DMS53 treated with DMSO at 0.1 percent for 48 hours (cell line): Measurements from ENCODE around the gene OR4D5.
A peak's percentile ranks its signal among the peaks of the same experiment; 100 is the strongest.

Experiments used
- DNase-seq: peaks from one replicate; lab custom pipeline; 2025; ENCODE audit not compliant: unreplicated experiment; lab: John Stamatoyannopoulos, UW

The OR4D5 gene

DNA sequence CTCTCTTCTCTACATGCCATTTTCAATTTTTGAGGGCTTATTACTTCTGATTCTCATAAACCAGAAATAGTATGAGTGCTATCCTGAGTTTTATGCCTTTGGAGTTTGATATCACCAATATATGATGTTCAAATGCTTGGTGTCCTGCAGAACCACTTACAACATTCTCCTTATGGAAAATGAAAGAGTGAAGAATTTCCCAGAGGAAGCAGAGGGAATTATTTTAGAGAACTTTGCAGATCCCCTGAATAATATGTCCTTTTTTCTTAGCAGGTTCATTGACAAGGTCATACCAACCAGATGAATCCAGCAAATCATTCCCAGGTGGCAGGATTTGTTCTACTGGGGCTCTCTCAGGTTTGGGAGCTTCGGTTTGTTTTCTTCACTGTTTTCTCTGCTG, at the start of gene OR4D5:
OR4D5 (plus strand) TSS at position 301 of the 400 bp plus-strand sequence; CDS start at position 301, 0 bp downstream.
- no peak for DNase-seq

DNA sequence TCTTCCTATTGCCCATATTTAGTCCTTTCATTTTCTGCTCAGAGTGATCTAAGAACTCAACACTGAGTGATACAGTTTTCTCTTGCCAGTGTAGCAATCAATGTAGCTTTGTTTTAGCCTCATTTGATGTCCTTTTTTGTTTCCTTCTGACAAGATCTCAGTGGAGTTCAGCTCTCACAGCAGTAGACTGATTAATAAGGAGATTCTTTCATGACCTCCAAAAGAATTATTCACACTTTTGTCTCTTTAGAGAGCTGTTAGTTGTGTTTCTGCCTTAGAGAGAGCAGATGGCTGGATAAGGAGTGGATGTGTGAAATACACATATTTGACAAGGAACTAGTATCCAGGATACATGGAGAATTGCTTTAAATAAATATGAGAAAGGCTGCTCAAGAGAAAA, 47.4 kb upstream of the OR4D5 start:
- DNase-seq, result no peak

DNA sequence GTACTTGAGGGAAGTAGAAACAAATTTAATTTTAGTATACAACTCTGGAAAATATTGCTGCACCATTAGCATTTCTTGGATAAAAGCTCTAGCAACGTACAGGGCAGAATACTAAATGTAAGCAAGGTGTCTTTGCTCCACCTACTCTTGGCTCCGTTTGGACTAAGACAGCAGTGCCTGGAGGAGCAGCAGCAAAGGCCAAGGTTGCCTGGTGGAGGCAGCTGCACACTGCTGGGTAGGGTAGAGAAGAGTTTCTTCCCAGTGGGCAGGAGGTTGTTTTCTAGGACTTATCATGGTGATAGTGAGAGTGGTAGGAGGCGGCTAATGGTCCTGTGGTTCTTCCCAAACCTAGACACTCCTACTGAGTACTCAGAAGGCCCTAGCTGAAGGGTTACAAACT, 39.6 kb upstream of the OR4D5 start:
- no peak for DNase-seq

DNA sequence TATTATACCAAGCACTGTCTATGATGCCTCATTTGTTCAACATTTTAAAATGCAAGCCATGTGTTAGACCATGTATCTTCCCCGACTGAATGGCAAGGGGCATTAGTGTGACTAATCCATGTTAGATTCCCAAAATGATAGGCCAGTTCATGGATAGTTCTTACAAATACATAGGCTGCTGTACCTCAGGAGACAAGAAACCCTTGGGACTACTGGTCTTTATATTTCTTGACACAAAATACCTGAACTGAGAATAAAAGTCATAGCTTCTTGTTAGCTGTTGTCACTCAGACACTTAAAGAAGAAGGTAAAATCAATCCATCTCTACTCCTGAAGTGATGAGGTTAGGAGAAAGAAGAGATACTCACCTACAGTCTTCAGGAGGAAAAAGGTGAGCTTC, 37.5 kb upstream of the OR4D5 start, which contains the start of gene OR8D4:
OR8D4 (plus strand) TSS at position 301 of the 400 bp plus-strand sequence. CDS start 4,265 bp downstream, outside the sequence.
- no peak for DNase-seq

DNA sequence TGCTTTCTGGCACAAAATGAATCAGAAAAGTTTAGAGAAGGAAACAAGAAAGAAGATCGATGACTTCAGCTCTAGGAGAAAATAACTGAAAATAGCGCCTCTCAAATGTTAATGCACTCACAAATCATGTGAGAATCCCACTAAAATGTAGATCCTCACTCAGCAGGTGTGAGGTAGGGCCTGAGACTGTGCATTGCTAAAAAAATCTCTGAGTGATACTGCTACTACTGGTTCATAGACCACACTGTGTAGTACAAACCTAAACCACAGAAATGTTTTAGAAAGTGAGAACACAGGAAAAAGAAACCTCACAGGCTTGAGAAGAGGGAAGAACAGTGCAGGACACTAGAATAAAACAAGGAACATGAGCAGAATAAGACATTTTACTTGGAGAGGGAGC, 35.5 kb upstream of the OR4D5 start:
- no peak for DNase-seq

DNA sequence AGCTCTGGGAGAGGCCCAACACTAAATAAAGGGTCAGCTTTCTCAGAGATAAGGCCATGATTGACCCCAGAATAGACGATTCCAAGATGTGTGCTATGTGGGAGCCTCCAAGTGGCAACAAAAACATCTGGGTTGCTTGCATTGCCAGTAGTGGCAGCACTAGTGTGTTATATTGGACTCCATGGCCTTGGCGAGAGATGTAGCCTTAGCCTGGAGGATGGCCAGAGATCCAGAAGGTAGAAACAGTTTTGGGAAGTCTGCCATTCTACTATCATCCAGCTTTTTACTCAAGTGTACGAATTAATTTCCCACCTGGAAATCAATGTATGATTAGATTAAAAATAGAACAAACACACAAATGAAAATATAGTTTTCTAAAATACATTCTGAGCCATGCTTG, 34.5 kb upstream of the OR4D5 start:
- DNase-seq, result no peak

DNA sequence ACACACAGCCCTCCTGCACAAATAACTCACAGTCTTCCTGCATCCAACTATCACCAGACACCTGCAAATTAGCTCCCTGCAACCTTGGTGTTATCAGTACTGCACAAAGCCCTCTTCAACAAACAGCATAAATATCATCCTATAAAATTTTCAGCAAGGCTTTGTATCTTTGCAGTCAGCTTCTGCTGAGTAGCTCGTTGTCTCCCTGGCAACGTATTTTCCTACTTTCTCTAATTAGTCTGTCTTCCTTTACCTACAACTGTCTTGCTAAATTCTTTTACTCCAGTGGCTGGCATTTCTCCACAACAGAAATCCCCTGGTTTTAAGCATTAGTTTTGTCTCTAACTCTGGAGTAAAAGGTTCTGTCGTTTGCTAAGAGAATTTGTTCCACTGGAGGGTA, 33.6 kb upstream of the OR4D5 start:
- no peak for DNase-seq

DNA sequence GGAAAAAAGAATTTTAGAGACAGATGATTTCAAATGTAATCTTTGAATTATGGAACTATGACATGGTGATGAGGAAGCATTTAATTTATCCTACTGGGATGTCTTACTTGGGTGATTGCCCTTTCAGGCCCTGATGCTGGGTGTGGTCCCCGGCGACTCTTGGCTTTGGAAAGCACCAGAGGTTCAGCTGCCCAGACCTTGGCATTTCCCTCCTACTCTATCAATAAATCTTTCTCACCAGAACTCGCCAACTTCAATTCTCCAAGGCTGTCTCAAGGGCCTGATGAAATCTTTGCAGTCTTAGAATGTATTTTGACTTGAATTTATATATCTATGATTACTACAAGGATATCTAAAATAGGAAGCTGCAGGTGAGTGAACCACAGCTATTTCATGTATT, 18.5 kb upstream of the OR4D5 start:
- no peak for DNase-seq

DNA sequence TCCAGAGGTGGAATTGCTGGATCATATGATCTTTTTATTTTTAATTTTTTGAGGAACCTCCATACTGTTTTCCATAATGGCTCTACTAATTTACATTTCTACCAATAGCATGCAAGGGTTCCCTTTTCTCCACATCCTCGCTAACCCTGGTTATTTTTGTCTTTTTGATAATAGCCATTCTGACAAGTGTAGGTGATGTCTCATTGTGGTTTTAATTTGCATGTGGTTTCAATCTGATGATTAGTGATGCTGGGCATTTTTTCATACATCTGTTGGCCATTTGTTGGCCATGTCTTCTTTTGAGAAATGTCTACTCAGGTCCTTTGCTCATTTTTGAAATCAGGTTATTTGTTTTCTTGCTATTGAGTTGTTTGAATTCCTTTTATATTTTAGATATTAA, 15.4 kb upstream of the OR4D5 start:
- no peak for DNase-seq

DNA sequence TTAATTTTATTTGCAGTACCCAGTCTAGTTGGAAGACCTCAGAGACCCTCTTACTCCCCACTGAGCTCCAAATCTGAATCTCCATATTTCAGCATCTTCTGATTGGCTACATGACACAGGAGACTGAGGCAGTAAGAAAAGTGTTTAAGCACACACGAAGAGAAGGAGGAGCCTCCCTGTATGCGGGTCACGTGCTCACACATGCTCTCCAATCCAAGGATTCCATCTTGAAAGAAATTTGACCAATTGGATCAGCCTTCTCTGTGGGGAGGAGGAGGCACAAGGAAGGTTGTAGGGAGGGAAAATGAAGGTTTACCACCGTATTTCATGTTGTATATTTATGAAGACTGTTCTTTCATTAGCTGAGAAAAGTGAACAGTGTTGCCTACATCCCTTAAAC, 3.0 kb downstream of the OR4D5 start:
- DNase-seq, result no peak

DNA sequence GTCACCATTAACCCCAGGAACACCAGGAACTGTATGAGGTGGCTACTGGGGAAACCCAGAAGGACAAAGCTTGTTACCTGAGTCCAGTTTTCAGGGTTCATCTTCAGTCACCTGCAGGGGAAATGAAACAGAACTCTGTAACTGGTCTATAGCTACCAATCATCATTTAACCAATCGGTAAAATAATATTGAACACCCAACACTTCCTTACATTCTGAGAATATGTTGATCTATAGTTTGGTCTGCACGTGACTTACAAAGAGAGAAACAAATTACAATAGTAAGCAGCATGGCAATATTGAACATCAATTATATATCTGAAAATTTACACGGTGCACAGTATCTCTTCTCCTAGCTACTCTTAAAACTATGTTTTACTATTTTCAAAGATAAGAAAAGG, 4.3 kb downstream of the OR4D5 start, which contains the start of gene OR6T1:
OR6T1 (minus strand) TSS at position 101 of the 400 bp plus-strand sequence; CDS start at position 101, 0 bp downstream.
- DNase-seq, result no peak

DNA sequence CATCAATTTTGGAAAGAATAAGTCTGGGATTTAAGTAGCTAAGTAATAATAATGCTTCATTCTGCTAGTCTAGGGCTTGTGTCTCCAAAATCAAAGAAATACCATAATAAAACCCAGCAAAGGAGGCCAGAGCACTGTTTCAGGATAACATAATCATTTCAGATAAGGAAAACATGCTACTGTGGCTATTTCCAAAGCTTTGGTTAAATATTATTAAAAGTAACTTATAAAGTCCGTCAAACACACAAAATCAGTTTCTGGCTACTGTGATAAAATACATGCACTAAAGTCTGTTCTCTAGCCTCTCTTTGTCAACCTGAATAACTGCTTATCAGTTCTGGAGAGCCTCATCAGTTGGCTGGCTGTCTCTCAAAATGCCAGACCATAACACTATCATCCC, 5.7 kb downstream of the OR4D5 start:
- DNase-seq, result no peak

DNA sequence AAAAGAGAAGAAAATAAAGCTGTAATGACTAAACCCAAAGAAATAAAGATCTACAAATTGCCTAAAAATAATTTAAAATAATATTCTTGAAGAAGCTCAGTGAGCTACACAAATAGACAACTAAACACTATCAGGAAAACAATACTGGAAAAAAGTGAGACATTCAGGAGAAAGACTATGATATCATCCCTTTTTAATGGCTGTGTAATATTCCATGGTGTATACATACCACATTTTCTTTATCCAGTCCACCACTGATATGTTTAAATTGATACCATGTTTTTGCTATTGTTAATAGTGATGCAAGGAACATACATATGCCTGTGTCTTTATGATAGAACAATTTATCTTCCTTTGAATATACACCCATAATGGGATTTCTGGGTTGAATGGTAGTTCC, 17.3 kb downstream of the OR4D5 start:
- no peak for DNase-seq

DNA sequence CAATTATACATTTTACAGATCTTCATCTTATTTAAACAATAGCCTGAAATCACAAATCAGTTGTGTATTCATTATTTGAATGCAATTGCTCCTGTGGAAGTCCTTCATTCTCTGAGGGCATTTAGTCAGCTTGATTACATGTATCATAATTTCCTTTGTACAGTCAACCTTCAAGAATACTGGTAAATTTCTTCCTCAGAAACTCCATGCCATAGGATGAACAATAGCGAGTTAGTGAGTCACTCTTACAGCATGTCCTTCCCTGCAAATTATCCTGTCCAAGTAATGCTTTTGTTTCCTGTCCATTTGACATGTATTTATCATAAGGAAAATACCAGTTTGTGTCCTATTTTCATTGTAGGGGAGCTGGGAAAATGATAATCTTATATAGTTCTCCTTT, 34.4 kb downstream of the OR4D5 start:
- DNase-seq, result no peak

DNA sequence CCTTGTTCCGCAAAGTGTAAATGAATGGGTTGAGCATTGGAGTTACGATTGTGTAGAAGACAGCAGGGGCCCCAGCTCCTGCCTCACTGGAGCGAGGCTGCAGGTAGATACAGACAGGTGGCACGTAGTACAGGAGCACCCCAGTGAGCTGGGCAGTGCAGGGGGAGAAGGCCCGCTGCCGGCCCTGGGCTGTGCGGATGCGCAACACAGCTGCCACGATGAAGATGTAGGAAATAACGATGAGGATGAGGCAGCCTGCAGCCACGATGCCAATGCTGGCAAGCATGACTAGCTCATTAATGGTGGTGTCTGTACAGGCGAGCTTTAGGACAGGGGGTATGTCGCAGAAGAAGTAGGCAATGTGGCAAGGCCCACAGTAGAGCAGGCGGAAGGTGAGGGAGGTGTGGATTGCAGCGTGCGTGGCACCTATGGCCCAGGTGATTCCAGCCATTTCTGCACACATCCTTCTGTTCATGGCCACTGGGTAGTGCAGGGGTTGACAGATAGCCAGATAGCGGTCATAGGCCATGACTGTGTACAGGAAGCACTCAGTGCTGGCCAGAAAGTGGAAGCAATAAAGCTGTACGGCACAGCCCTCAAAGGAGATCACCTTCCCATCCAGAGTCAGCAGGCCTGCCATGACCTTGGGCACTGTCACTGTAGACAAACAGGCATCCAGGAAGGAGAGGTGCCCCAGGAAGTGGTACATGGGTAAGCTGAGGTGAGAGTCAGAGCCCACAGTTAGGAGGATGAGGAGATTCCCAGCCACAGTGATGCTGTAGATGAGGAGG, 37.5 kb downstream of the OR4D5 start:
- no peak for DNase-seq

DNA sequence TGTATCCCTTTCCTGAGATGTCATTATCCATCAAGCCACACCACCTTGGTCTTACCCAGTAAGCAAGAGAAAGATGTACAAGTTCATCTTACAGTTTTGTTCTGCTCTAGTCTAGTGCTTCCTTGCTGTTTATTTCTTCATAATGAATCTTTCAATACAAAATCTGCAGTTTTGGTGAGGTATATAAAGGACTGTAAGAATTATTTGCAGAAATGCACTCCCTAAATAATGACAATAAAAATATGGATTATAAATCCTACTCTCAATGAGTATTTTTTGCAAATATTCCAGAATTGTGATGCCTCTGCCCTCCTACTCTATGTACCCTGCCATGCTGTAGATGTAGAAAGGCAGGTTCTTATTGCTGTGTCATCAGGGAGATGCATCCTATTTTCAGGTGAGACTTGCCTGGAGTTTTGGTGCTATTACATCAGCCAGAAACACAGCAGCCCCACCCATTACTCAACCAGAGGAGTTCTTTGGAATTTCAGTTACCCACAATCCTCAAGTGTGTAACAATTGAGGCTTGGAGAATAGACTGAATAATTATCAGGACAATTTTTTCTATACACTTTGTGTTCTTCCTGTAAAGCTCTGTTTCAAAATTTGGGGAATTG, 38.4 kb downstream of the OR4D5 start, which contains the start of gene OR10S1:
OR10S1 (minus strand) TSS at position 51 of the 617 bp plus-strand sequence. CDS start 117 bp downstream, outside the sequence.
- peak; percentile 21 for DNase-seq

DNA sequence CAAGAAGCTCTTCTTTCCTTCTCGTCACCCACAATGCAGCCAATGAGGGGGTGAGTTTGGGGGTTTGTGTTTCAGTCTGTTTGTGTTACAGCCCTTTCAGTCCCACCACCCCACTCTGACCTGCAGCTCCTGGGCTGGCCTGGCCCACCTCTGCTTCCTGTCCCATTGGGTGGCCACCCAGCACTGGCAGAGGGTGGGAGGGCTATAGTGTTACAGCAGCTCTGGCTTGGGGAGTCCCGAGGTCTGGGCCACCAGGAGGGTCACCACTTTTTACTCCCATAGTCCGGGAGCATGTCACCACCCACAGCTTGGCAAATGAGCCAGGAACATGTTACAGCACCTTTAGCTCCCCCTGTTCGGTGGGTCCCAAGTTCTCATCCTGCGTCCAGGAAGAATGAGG, 39.9 kb downstream of the OR4D5 start:
- DNase-seq, result no peak
